Endothelial cell of umbilical vein (primary cell): Measurements from ENCODE around the gene GIN1. TPM values are rescaled to one million over a fixed set of nuclear protein-coding genes. Genes with fewer than 3 reads are reported as not detected.

Source experiments
- BruUV-seq: library from RNA; stranded (reverse); fragments of 400-500 nt; replicated peaks from 2 replicates; lab custom pipeline; 2021; lab: Mats Ljungman, UMichigan
- CTCF ChIA-PET: fragments of 300-600, 350-600 bp; sonication (Branson Sonifier 250); formaldehyde crosslinking; loops from one replicate; lab custom pipeline; 2021; ENCODE audit warnings: antibody characterized with exemption, inconsistent platforms; lab: Charles Lee
- POLR2A ChIA-PET: fragments of 300-600, 350-600 bp; sonication (Branson Sonifier 250); formaldehyde crosslinking; loops from one replicate; lab custom pipeline; 2021; ENCODE audit warnings: antibody characterized with exemption, inconsistent platforms; lab: Charles Lee
- DNase-seq: peaks from one replicate; pipeline ENCODE4 v3.0.0-alpha.2; 2011; ENCODE audit warnings: low read depth, low spot score
- FAIRE-seq: peaks from 2 replicates; lab custom pipeline; 2011; peaks lifted over from hg19 to GRCh38; lab: Jason Lieb, UNC
- H2AFZ ChIP-seq: 2 replicates; pipeline ENCODE4 v1.6.0; 2012; ENCODE audit warnings: low read depth, low read length, control low read depth, inconsistent platforms
- H3K27ac ChIP-seq: 2 replicates; pipeline ENCODE4 v1.5.1; 2011; ENCODE audit warnings: low read depth, mild to moderate bottlenecking, control low read depth, low read length, moderate library complexity; ENCODE audit not compliant: insufficient read depth
- H3K27me3 ChIP-seq, 2 experiments: 2 replicates each; pipeline versions ENCODE4 v1.6.0 to v1.6.1; 2011; ENCODE audit warnings: low read length in 2 of 2, mixed read lengths in 1 of 2; ENCODE audit not compliant: control insufficient read depth in 2 of 2, insufficient read depth in 2 of 2
- H3K36me3 ChIP-seq, 2 experiments: 2 replicates in 1 of 2; 3 replicates in 1 of 2; pipeline ENCODE4 v1.5.1; 2011; ENCODE audit warnings: low read length in 2 of 2, mild to moderate bottlenecking in 1 of 2, moderate library complexity in 1 of 2; ENCODE audit not compliant: control insufficient read depth in 2 of 2, insufficient read depth in 2 of 2; ENCODE audit errors: extremely low read depth in 1 of 2
- H3K4me1 ChIP-seq: 3 replicates; pipeline ENCODE4 v1.5.1; 2011; ENCODE audit warnings: mild to moderate bottlenecking, low read length; ENCODE audit not compliant: control insufficient read depth, insufficient read depth; ENCODE audit errors: extremely low read depth
- H3K4me2 ChIP-seq: 2 replicates; pipeline ENCODE4 v1.6.1; 2011; ENCODE audit warnings: low read length, control low read depth, mixed read lengths; ENCODE audit not compliant: insufficient read depth
- H3K4me3 ChIP-seq, 3 experiments: fragments of 200-600 bp in 1 of 3; sonication (generic), shearing (Covaris generic) in 1 of 3; replicated peaks in 1 of 3; 2 replicates each; pipeline ENCODE4 v1.5.1; 2011 to 2016; ENCODE audit warnings: control low read depth in 3 of 3, low read length in 3 of 3, mild to moderate bottlenecking in 2 of 3, inconsistent platforms in 1 of 3, low read depth in 1 of 3, moderate library complexity in 1 of 3; ENCODE audit not compliant: insufficient read depth in 1 of 3
- H3K79me2 ChIP-seq: 2 replicates; pipeline ENCODE4 v1.6.0; 2012; ENCODE audit warnings: low read length, inconsistent platforms; ENCODE audit not compliant: control insufficient read depth, insufficient read depth
- H3K9ac ChIP-seq: replicated peaks from 2 replicates; pipeline ENCODE3; 2011; ENCODE audit warnings: low read length, control low read depth; ENCODE audit not compliant: insufficient read depth; ENCODE audit errors: extremely low read depth
- H3K9me1 ChIP-seq: replicated peaks from 3 replicates; pipeline ENCODE4 v1.6.0; 2011; ENCODE audit warnings: mild to moderate bottlenecking, low read length; ENCODE audit not compliant: control insufficient read depth, insufficient read depth; ENCODE audit errors: extremely low read depth
- H3K9me3 ChIP-seq: replicated peaks from 2 replicates; pipeline ENCODE4 v1.5.1; 2012; ENCODE audit warnings: low read length, inconsistent platforms; ENCODE audit not compliant: control insufficient read depth, insufficient read depth
- H4K20me1 ChIP-seq: replicated peaks from 2 replicates; pipeline ENCODE3; 2011; ENCODE audit warnings: mild to moderate bottlenecking, low read length; ENCODE audit not compliant: control insufficient read depth, insufficient read depth; ENCODE audit errors: extremely low read depth
- EZH2 ChIP-seq: IDR thresholded peaks from 2 replicates; pipeline ENCODE4 v1.6.1; 2012; ENCODE audit warnings: borderline replicate concordance, low read depth, mild to moderate bottlenecking, moderate library complexity, low read length, inconsistent platforms; ENCODE audit not compliant: severe bottlenecking
- FOS ChIP-seq: IDR thresholded peaks from 2 replicates; pipeline ENCODE4 v1.6.1; 2011; ENCODE audit warnings: mild to moderate bottlenecking, low read length, moderate library complexity, borderline replicate concordance; ENCODE audit not compliant: insufficient read depth
- GATA2 ChIP-seq: IDR thresholded peaks from 2 replicates; pipeline ENCODE4 v1.7.0; 2011; ENCODE audit warnings: low read depth, mild to moderate bottlenecking, moderate library complexity, mixed read lengths, low read length; ENCODE audit not compliant: insufficient read length, insufficient read depth
- JUN ChIP-seq: IDR thresholded peaks from 2 replicates; pipeline ENCODE4 v1.6.1; 2011; ENCODE audit warnings: borderline replicate concordance, low read depth; ENCODE audit not compliant: insufficient read length, insufficient read depth
- MAX ChIP-seq: IDR thresholded peaks from 2 replicates; pipeline ENCODE4 v1.6.1; 2011; ENCODE audit not compliant: insufficient read depth, insufficient read length
- MYC ChIP-seq: IDR thresholded peaks from one replicate; pipeline ENCODE4 v1.6.1; 2011; ENCODE audit warnings: mild to moderate bottlenecking, low read depth, low read length
- POLR2A ChIP-seq: IDR thresholded peaks from 2 replicates; pipeline ENCODE4 v1.6.1; 2012; ENCODE audit warnings: low read depth, mild to moderate bottlenecking, control low read depth, low read length
- POLR2AphosphoS5 ChIP-seq: IDR thresholded peaks from 2 replicates; pipeline ENCODE4 v1.6.1; 2012; ENCODE audit warnings: low read depth, mild to moderate bottlenecking, control low read depth, low read length, moderate library complexity; ENCODE audit not compliant: insufficient read depth
- dilution Hi-C: fragments of 300-500 bp; cut with MboI; formaldehyde crosslinking; loops from one replicate; pipeline ENCODE4 v1.15.0; 2019; ENCODE audit warnings: low sequenced_read_pairs; ENCODE audit not compliant: extremely low pct_ligation_motif_present
- intact Hi-C: fragments of 100-400 bp; cut with micrococcal nuclease; formaldehyde crosslinking; loops from one replicate; pipeline ENCODE4 v1.10.0; 2022
- polyA plus RNA-seq, 4 experiments: library from polyadenylated mRNA; depleted of rRNA in 3 of 4; stranded (reverse) in 3 of 4; unstranded in 1 of 4; fragments of >200 nt; gene quantifications; 2 replicates each; pipeline versions ENCODE4 v1.2.1 to v1.2.3, GENCODE V29; 2011 to 2012; ENCODE audit warnings: missing spikeins in 1 of 4
- total RNA-seq: library from RNA; stranded (reverse); gene quantifications from 2 replicates; pipeline ENCODE4 v1.2.3, GENCODE V29; 2021
- TF ChIP-seq, protein P1 (sequence below), 2 donors: IDR thresholded peaks; 1 replicate in 1 of 2; 2 replicates in 1 of 2; pipeline ENCODE4 v1.5.1; 2011; ENCODE audit warnings: low read length in 2 of 2, mild to moderate bottlenecking in 2 of 2, moderate library complexity in 2 of 2, control low read depth in 1 of 2, inconsistent platforms in 1 of 2, low read depth in 1 of 2; ENCODE audit not compliant: insufficient read depth in 1 of 2; ENCODE audit errors: extremely low read depth in 1 of 2

GIN1 gene
- total and polyA plus RNA-seq, 2 donors (not counting 3 experiments of a cell fraction or from before 2014, with no cell fraction given) = 0.98 to 4.4 TPM

- Histone ChIP-seq H3K4me1 (no peaks in the 10 kb centered on the region), H3K27me3 (no peaks in the 10 kb centered on the region), H3K4me3 (no peak overlapping the region), H4K20me1 (no peaks in the 10 kb centered on the region), H3K27ac (no peak overlapping the region), H2AFZ (no peak overlapping the region), H3K9me1 (no peaks in the 10 kb centered on the region), H3K36me3 (peaks cover 0 to 2% of the 10 kb centered on the region in 2 experiments), H3K9me3 (no peaks in the 10 kb centered on the region), H3K4me2 (no peak overlapping the region), H3K79me2 (no peaks in the 10 kb centered on the region), H3K9ac (no peak overlapping the region)
- intact Hi-C loops = no loop called here
- dilution Hi-C loops = no loop called here
- TF ChIP-seq GATA2 (peak; percentile 40), EZH2 (no peak)
- DNase-seq = no peak
- no peak for FAIRE-seq
- no TSS peak for BruUV-seq
- ChIA-PET CTCF (no interaction called here), POLR2A (no interaction called here)
These were observed 82.1 kb downstream of the GIN1 start for GRCh38 chr5:103037673-103038455.

DNA sequence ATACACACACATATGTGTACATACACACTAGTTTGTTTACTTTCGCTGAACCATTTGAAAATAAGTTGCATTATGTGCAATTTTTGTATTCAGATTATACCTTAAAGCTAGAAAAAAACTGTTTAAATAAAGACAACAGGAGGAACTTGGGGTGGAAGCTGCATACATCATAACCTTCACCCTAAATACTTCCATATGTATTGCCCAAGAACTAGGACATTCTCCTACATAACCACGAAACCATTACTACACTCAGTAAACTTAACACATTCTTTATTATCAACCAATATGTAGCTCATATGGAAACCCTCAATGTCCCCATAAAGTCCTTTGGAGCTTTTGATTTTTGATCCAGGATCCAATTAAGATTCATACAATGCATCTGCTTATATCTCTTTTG lies 83.3 kb downstream of the GIN1 start:
- Histone ChIP-seq H3K27ac (no peak overlapping the region), H3K4me1 (no peaks in the 10 kb centered on the region), H4K20me1 (no peaks in the 10 kb centered on the region), H2AFZ (no peak overlapping the region), H3K27me3 (no peaks in the 10 kb centered on the region), H3K36me3 (peaks cover 0 to 2% of the 10 kb centered on the region in 2 experiments), H3K4me2 (no peak overlapping the region), H3K9me1 (no peaks in the 10 kb centered on the region), H3K9ac (no peak overlapping the region), H3K4me3 (no peak overlapping the region), H3K9me3 (no peaks in the 10 kb centered on the region), H3K79me2 (no peaks in the 10 kb centered on the region)
- no TSS peak for BruUV-seq
- dilution Hi-C loops (no loop called here), intact Hi-C loops (no loop called here)
- ChIA-PET POLR2A (no interaction called here), CTCF (interaction anchor here (1.0 to 1.6 kb wide), 3 partner anchors 9 to 355 kb away, joined by 3 to 13 read pairs (median 6); no protein-coding TSS in a partner anchor)
- FAIRE-seq (no peak), DNase-seq (no peak)
- TF ChIP-seq, protein P1, sequence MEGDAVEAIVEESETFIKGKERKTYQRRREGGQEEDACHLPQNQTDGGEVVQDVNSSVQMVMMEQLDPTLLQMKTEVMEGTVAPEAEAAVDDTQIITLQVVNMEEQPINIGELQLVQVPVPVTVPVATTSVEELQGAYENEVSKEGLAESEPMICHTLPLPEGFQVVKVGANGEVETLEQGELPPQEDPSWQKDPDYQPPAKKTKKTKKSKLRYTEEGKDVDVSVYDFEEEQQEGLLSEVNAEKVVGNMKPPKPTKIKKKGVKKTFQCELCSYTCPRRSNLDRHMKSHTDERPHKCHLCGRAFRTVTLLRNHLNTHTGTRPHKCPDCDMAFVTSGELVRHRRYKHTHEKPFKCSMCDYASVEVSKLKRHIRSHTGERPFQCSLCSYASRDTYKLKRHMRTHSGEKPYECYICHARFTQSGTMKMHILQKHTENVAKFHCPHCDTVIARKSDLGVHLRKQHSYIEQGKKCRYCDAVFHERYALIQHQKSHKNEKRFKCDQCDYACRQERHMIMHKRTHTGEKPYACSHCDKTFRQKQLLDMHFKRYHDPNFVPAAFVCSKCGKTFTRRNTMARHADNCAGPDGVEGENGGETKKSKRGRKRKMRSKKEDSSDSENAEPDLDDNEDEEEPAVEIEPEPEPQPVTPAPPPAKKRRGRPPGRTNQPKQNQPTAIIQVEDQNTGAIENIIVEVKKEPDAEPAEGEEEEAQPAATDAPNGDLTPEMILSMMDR (IDR thresholded peaks at IDR 0.05; ENCODE audit: extremely low read depth in 1 of 2, insufficient read depth in 1 of 2, low read depth in 1 of 2, low read length in 2 of 2) = no peak
- no peak for TF ChIP-seq FOS
- no peak for TF ChIP-seq GATA2
- TF ChIP-seq POLR2AphosphoS5 = no peak
- no peak for TF ChIP-seq JUN
- no peak for TF ChIP-seq MYC
- no peak for TF ChIP-seq POLR2A
- no peak for TF ChIP-seq EZH2
- TF ChIP-seq MAX = no peak
